GM12801 (cell line): ENCODE measurements around the gene ANKRD53.

Source experiments
- TF ChIP-seq, protein P1 (sequence below): IDR thresholded peaks from one replicate; pipeline ENCODE4 v1.5.1; 2011; ENCODE audit warnings: control low read depth; ENCODE audit not compliant: insufficient read length; ENCODE audit errors: extremely low read depth

ANKRD53 gene

DNA sequence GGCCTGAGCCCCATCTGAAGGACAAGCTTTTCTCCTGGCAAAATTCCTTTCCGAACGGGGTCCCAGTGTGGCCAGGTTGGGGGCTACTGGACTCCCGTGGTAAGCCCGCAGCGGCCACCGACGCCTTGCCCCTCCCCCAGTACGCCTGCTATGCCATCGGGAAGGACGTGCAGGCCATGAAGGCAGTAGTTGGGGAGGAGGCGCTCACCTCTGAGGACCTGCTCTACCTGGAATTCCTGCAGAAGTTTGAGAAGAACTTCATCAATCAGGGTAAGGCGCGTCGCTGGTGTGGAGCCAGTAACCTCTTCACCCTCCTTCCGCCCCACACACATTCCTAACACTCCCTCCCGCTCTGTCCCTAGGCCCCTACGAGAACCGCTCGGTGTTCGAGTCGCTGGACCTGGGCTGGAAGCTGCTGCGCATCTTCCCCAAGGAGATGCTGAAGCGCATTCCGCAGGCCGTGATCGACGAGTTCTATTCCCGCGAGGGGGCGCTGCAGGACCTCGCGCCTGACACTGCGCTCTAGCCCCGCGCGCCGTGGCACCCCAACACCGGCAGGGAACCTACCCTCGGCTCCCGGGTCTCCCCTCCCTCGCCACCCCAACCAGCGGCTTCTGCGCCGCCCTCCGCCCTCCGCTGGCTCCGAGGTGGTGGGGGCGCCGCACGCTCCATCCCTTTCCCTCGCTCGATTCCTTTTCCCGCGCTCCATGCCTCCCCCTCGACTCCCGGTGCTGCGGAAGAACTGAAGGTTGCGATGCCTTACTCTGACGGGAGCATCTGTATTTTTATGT lies 13.6 kb upstream of the ANKRD53 start:
- TF ChIP-seq, protein P1, sequence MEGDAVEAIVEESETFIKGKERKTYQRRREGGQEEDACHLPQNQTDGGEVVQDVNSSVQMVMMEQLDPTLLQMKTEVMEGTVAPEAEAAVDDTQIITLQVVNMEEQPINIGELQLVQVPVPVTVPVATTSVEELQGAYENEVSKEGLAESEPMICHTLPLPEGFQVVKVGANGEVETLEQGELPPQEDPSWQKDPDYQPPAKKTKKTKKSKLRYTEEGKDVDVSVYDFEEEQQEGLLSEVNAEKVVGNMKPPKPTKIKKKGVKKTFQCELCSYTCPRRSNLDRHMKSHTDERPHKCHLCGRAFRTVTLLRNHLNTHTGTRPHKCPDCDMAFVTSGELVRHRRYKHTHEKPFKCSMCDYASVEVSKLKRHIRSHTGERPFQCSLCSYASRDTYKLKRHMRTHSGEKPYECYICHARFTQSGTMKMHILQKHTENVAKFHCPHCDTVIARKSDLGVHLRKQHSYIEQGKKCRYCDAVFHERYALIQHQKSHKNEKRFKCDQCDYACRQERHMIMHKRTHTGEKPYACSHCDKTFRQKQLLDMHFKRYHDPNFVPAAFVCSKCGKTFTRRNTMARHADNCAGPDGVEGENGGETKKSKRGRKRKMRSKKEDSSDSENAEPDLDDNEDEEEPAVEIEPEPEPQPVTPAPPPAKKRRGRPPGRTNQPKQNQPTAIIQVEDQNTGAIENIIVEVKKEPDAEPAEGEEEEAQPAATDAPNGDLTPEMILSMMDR, result no peak

DNA sequence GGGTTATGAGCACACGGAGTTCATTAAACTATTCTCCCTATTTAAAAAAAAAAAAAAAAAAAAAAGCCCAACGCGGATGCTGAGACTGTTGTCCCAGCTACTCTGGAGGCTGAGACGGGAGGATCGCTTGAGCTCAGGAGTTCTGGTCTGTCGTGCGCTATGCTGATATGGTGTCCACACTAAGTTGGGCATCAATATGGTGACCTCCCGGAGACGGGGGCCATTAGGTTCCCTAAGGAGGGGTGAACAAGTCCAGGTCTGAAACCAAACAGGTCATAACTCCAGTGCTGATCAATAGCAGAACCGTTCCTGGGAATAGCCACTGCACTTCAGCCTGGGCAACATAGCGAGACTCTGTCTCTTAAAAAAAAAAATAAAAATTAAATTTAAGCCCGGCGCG lies 12.9 kb upstream of the ANKRD53 start:
- TF ChIP-seq, protein P1, result no peak

DNA sequence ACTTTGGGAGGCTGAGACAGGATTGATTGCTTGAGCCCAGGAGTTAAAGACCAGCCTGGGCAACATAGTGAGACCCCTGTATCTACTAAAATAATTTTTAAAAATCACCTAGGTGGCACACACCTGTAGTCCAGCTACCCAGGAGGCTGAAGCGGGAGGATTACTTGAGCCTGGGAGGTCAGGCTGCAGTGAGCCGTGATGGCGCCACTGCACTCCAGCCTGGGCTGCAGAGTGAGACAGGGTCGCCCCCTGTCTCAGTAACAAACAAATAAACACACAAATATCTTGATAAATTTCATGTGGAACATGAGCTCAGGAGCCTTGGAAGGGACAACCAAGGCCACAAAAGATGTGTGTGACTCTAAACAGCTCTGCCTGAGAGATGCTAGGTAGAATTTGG lies 11.7 kb upstream of the ANKRD53 start:
- TF ChIP-seq, protein P1, result no peak

DNA sequence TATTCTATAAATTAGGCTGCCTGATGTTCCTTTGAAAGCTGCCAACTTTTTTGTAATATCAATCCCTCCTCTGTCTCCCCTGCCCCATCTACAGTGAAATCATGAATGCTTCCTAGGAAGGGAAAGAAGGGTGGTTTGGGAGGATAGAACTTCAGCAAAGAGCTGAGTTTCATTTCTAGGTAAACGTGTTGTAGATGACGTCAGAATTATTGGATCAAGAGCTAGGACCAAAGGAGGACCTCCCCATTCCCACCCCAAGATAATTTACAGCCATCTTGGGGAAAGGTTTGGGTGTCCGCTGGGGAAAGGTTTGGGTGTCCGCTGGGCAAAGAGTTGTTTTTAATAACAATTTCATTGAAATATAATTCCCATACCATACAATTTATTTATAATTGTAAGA lies 11.2 kb upstream of the ANKRD53 start:
- TF ChIP-seq, protein P1, result no peak

DNA sequence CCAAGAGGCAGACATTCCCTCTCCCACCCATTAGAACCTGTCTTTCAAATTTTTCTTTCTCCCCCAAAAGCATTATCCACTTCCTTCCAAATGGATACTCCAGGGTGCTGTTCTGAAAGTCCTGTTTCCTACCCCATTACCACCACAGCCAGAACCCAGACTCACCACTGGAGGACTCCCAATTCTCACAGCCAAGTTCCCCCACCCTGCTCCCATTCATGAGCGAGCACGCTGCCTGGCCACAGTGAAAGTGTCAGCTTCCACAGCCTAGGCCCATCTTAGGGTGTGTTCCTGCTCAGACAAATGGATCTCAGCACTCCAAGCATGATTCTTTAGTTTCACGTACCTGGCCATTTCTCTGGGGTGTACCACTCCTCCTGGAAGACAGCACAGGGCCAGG lies 3.8 kb upstream of the ANKRD53 start:
- TF ChIP-seq, protein P1, result no peak

DNA sequence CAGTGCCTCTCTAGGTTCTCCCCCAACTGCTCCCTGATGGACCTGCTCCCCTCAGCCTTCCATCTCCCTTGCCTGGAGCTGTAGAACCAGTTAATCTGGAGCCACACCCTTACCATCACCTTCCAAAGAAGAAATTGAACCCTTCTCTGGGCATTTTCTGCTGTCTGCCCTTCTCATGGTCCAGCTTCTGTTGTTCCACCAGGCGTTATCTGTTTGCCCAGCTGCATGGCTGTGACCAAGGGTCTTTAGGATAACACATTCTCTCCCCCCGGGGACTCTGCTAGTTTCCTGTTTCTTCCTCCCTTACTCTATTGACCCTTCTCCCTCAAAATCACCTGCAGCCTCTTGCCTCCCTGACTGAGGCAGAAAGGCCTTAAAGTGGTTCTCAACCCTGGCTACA lies 3.2 kb upstream of the ANKRD53 start:
- TF ChIP-seq, protein P1, result no peak

DNA sequence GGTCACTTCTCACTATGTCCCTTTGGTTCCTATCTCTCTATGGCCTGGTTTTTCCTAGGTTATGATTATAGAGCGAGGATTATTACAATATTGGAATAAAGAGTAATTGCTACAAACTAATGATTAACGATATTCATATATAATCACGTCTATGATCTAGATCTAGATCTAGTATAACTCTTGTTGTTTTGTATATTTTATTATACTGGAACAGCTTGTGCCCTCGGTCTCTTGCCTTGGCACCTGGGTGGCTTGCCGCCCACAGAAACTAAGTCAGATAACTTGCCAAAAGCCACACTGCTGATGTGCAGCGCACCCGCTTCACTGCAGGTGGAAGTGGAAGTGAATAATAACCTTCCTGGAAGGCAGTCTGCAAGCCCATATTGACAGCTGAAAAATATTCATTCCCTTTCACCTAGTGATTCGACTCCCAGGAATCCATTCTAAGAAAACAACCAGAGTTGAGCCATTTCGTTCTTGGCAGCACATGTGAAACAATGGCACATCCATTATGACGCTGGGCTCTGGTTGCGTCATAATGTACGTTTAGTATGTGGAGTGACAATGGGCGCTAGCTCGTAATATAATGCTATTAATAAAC lies 725 bp upstream of the ANKRD53 start:
- TF ChIP-seq, protein P1, result no peak

DNA sequence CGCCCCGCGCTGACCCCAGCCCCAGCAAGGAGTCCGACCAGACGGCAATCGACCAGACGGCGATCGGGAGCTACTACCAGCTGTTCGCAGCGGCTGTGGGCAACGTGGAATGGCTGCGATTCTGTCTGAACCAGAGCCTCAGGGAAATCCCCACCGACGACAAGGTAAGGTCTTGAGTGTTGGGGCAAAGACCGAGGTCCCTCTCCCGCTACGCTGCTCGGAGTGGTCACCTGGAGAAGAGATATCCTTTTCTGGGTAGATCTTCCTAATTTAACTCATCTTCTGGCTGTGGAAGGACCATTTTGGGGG lies 704 bp downstream of the ANKRD53 start:
- TF ChIP-seq, protein P1, result no peak
